ENCODE results near the gene URGCP.

DNA sequence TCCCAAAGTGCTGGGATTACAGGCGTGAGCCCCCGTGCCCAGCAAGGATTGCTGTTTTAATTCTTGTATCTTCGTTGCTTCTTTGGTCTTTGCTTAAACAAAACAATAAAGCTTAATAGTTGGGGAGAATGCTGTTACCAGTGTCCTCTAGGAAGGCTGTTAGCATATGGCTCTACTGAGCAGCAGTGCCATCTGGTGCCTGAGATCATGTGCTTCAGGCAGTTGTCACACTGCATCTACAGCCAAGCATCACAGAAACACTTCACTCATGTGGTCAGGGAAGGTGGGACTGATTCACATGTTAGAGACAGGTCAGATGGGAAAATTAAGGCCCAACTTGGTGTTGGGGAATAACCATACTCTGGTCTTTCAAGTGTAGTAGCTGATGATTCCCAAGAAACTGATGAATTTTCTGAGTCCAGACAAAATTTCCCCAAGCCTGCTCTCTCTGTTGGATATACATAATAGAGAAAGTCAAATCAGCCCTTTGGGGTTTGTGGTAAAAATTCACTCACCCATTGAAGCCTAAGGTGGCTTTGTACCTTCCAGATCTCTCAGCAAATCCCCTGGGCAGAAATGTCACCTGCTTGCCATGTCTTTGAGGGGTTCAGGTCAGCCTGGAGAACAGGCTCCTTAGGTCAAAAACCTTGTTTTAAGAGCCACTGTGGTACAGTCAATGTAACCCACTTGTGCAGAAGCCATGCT is 48.3 kb upstream of the URGCP start:
- TF ChIP-seq POLR2A (IDR thresholded peaks at IDR 0.05) (no peak), EP300 (IDR thresholded peaks at IDR 0.05) (no peak), POLR2AphosphoS5 (IDR thresholded peaks at IDR 0.05) (no peak)
- TF ChIP-seq, protein P1, sequence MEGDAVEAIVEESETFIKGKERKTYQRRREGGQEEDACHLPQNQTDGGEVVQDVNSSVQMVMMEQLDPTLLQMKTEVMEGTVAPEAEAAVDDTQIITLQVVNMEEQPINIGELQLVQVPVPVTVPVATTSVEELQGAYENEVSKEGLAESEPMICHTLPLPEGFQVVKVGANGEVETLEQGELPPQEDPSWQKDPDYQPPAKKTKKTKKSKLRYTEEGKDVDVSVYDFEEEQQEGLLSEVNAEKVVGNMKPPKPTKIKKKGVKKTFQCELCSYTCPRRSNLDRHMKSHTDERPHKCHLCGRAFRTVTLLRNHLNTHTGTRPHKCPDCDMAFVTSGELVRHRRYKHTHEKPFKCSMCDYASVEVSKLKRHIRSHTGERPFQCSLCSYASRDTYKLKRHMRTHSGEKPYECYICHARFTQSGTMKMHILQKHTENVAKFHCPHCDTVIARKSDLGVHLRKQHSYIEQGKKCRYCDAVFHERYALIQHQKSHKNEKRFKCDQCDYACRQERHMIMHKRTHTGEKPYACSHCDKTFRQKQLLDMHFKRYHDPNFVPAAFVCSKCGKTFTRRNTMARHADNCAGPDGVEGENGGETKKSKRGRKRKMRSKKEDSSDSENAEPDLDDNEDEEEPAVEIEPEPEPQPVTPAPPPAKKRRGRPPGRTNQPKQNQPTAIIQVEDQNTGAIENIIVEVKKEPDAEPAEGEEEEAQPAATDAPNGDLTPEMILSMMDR (IDR thresholded peaks at IDR 0.05) = peak in 1 of 4 experiments; percentile 10
